Measurements from ENCODE around the gene PDE4D.

Gene PDE4D

DNA sequence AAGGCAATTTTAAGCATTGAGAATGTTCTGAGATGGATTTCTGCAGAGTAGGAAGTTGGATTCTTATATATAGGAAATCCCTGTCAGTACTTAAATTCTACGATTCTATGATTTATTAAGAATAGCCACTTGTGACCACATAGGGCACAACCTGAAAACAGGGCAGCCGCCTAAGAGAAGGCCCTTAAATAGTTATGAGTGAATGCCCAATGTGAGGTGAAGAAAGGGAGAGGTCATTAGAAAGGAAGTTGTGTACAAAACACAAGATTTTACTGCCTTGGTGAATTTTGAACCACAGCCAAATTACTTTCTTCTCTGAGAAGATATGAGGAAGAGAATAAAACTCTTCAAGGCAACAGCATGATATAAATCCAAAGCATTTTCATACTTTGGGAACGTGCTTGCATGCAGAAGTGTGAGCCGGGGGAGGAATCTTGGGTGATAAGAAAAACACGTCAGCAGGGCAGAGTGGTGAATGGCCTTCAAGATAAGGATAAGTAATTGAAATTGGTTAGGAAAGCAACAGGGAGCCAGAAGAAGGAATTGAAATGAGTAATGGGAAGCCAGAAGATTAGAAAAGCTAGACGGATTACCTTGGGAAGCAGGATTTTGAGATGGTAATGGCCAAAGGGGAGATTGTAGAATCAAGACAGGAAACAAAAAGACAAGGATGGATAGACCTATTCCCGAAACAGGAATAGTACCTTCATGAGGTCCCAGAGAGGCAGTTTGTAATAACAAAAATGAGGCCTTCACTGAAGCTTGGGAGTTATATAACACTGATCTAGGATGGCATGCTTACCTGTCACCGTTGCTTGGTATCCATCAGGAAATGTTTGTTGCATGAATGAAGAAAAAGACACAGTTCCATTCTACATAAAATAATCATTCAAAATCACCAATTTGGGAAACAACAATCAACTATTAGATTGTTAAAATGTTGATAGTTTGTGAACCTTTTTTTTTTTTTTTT lies 244.3 kb downstream of the PDE4D start:
- DNase-seq, result no peak

DNA sequence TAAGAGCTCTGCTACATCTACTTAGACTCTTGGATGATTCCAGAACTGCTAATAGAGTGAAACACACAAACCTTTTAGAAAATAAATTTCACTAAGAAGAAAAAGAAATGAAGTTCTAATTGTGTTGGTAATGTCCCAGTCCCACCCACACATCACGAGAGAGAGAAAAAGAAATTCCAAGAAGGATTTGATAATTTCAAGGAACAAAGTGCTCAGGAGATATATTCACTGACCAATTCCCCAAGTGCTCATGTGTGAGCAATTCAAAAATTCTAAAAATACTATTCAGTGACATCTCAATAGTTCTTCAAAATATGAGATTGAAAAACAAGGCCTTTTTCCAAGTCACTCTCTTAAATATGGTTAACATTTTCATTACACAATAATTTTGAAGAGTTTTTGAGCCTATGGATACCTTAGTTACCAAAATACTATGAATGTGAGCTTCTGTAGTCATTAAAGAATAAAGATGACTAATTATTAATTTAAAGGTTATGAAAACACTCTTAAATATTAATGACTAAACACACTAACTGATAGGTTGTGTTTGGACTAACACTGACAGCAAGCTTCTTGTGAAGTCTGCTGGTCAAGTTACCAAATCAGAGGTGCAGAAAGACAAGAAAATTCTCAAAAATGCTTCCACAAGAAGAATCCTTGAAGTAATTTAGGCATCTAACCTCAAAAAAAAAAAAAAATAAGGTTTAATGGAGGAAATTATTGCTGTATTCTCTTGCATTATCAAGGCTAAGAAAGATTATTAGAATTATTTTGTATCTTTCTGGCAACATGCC lies 245.3 kb downstream of the PDE4D start:
- DNase-seq, result no peak

DNA sequence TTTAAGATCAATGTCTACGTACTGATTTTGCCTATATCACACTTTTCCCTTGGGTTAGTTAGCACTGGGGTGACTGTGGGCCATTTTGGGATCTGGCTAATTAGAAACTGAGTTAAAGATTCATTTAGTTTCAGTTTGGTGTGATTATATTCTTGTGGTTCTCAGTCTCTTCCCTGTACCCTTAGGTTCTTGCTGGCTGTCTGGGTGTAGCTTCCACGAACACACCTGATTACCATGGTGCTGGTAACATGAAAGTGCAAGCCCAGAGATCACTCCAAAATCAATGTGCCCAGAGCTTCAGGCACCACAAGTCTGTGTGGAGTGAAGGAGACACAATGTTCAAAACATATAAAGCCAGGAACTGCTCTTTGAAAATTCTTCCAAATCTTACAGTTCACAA lies 248.1 kb downstream of the PDE4D start:
- DNase-seq, result no peak

DNA sequence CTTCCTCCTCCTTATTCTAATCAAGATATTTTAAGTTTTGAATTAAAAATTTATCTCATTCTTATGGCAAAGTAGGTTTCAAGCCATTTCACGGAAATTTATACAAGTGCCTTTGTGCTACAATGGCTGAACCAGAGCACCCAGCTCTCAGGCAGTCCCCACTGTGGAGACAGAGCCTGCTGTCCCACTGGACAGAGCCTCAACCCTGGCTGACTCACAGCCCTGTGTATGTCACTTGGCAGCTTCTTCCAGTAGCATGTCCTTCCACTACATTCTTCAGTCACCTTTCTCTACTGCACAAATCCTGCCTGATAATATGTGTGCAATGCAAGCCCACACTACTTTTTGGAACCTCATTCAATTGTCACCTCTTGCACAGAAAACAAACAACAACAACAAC lies 253.1 kb downstream of the PDE4D start:
- no peak for DNase-seq

DNA sequence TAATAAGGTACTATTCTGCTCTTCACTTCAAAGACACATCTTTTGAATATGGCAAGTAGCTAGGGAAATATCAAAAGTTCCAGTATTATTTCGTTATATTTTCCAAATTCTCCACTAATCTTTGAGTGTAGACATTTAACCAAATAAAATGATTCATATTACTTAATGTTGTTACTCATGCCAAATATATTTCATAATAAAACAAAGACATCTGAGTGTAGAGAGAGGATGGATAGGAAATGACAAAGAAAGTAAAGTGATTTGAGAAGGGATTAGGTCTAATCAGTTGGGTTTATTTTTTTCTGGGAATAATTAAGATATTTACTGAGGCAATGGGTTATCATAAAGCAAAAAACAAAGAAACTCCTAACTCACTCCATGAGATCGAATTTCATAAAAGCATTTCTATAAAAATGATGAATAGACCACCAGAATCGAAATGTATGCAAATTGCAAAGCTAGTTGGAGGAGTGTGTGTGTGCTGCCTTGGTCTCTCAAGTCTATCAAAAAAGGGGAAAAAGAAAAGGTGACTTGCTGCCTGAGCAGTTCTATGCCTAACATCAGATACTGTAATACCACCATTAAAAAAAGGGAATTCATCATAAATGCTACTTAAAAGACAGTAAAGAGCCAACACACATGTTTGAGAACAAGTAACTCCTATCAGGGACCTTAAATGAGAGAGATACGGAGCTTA lies 255.5 kb downstream of the PDE4D start:
- no peak for DNase-seq

DNA sequence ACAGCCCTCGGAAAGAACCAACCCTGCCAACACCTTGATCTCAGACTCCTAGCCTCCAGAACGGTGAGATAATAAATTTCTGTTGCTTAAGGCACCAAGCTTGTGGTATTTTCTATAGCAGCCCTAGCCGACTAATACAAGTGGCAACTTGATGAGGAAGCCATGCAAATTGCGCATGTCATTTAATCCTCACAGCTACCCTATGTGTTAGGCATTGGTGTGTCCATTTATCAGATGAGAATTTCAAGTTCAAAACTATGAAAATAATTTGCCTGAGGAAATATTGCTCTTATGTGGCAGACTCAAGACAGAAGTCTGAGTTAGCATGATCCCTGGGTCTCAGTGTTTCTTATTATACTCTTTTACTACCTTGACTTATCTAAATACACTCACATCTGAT lies 264.0 kb downstream of the PDE4D start:
- no peak for DNase-seq

DNA sequence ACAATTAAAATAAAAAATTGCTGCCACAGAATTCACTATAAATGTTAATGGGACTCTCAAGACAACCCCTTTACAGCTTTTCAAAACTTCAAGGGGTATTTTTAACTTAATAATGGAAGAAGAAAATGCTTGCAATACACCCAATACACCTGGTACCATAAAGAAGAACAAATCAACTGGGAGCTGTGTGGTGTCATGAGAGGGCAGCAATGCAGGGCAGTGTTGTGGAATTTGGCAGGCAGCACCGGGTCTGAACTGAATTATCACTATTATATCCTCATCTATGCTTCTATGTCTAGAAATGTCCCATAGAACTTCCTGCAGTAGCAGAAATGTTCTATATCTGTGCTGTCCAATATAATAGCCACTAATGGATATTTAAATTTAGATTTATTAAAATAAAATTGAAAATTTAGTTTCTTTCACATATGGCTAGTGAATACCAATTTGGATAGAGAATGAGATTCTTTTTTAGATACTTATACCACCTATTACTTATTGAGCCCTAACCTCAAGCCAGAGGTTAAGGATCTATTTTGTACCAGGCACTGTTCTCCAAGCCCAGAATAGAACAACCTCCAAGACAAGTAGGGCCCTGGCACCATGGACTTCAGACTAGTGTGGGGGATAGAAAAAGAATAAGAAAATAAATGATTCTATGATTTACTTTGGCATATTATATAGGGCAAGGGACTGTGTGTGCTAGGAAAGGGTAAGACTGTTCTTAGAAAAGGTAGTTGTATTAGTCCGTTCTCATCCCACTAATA lies 265.3 kb downstream of the PDE4D start:
- no peak for DNase-seq

DNA sequence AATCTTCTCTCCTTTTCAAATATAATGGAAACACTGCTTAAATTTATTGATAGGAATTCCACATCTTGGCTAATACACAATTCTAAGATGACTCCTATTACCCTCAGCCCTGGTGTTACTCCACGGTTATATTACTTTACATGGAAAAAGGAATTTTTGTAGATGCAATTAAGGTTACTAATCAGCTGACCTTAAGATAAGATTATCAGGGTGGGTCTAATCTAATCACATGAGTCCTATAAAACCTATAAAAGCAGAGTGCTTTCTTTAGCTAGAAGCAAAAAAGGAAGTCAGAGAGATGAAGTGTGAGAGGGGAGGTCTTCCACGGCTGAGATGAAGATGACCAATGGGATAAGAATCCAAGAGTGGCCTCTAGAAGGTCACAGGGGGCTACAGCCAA lies 268.6 kb downstream of the PDE4D start:
- DNase-seq, result no peak

DNA sequence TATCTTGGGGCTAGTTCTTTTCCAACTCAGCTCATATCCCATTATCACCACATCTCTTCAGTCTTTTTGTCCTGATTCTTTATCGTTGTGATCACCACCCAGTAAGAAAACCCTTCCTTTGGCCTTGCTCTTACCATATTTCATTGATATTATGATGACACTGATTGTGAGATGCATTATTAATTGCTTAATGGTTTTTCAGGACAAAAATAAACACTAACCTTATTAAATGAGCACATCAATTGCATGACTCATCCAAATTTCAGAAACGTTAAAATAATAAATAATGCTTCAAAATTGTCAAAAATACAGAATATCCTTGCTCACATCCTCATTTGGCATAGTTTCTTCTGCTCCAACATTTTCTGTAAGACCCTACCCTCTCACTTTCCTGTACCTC lies 270.7 kb downstream of the PDE4D start:
- DNase-seq, result no peak

DNA sequence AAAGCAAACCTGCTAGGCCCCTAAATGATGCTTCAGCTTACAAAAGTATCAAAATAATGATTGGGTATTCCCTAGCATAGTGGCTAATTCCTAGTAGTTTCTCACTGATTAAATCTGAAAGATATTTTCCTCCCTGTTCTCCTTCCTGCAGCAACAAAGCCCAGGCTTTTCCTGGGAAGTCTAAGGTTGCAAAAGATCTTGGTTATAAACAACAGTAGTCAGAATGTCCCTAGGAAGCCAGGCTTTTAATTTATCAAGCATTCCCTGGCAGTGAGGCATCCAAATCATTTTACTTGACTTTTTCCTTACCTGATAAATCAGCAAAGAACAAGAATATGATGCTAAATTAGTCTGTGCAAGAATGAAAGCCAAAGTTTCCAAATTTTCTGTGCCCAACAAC lies 272.0 kb downstream of the PDE4D start:
- DNase-seq, result no peak

DNA sequence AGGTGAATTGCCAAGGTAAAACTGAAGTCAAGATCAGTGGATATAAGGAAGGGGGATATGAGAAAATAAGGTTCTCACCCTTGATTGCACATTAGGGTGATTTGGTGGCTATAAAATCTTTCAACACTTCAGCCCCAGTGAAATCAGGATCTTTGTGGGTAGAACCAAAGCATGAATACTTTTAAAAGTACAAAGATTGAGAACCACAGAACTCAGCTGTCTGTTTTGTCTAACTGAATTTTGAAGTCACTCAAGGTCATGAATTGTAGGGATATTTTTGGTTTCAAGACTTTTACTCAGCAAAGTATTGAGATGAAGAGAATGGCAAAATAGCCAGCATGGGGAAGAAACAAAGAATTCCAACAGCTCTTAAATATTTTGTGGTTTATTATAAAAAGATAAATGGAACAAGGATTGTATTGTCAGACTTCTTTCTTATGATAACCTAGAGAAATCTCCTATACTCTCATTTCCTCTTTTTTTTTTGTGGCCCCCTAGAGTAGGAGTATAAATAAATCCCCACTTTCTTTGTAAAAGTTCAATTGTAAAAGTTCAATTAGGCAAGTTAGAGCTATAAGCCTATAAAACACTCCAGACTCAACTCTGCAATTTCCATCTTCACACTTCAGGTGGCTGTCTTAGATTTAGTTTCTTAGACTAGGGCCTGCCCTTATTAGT lies 272.9 kb downstream of the PDE4D start:
- no peak for DNase-seq

DNA sequence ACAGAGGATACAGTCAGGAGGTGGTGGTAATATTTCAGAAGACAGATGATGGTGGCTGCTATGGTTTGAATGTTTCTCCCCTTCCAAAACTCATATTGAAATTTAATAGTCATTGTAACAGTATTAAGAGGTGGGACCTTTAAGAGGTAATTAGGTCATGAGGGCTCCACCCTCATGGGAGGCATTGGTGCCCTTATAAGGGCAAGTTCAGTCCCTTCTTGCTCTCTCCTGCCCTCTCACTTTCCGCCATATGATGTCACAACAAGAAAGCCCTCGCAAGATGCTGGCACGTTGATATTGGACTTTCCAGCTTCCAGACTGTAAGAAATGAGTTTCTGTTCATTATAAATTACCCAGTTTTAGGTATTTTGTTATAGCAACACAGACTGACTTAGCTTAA lies 274.9 kb downstream of the PDE4D start:
- DNase-seq, result no peak

DNA sequence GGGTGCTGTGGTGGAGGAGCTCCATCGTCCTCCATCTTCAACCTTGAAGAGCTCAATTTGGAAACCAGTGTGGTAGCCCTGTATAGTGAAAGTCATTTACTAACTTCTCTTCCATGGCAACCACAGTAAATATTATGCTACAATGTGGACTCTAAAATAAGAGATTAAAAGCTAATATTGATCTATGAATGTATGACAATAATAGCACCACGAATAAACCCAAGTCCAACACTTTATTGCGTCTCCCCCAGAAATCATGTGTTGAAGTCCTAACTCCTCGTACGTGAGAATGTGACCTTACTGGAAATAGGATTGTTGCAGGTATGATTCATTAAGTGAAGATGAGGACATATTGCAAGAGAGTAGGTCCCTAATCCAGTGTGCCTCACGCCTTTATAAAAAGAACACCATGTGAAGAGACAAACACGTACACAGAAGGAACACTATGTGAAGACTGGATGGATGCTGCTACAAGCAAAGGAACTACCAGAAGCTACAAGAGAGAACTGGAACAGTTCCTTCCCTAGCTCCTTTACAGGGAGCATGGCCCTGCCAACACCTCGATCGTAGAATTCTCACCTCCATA lies 276.2 kb downstream of the PDE4D start:
- DNase-seq, result no peak

DNA sequence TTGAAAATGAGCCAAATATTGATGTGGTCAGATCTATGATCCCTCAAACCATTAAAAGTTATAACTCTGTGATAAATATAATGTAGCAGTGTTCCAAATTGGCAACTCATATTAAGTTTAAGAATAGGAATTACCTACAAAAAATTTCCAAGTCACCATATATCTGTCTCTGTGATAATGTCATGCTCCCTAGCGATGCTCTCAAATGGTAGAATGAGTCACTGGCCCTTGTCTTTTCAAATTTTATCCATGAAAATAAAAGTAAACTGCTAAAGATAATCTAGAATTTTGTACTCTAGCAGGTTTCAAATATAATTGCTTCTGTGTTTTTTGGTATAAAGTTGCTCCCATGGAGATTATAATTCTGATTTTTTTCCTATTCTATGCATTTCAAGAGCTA lies 277.1 kb downstream of the PDE4D start:
- DNase-seq, result no peak

DNA sequence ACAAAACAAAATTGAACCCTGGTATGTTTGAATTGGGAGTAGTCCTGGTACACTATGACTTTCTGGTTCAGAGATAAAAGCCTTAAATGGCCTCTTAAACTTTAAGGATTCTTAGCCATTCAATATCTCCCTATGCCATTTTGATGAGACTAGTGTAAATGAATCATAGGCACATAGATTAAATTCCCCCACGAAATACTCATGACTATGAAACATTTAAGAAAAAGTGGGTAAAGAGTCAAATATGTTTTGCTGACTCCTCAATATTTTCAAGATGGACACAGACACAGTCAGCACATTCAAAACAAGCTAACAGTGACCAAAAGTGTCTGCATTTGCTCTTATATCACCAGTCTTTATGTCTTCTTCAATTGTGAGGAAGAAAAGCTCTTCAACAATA lies 278.3 kb downstream of the PDE4D start:
- no peak for DNase-seq

DNA sequence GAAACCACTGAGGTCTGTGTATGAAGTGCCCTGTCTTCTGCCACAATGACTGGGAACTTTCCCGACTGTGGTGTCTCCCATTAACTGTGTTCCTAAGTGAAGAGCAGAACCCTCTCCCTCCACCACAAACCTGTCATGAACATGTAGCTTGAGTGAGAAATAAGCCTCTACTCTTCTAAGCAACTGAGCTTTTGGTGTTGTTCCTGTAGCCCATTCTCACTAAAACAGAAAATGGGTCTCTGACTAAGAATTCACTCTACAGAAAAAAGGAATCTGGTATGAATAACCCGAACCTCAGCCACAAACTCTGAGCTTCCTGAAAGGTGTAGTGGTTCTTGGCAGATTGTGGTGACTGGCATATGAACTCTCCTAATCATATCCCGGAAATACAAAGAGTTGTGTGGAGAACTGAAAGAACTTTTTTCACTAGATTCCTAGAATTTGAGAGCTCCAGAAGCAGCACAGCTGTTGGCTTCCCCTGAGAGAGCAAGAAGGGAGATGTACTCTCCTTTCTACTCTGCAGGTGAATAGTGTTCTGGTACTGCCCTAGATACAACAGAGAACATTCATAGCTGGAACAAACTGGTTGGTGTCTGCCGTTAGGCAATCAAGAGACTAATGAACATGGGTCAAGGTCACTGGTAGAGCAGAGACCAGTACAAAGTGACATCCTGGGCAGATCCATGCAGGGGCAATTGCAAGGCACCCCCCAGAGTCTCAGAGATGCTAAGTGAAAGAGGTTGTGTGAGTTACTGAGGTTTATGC lies 283.8 kb downstream of the PDE4D start:
- no peak for DNase-seq

DNA sequence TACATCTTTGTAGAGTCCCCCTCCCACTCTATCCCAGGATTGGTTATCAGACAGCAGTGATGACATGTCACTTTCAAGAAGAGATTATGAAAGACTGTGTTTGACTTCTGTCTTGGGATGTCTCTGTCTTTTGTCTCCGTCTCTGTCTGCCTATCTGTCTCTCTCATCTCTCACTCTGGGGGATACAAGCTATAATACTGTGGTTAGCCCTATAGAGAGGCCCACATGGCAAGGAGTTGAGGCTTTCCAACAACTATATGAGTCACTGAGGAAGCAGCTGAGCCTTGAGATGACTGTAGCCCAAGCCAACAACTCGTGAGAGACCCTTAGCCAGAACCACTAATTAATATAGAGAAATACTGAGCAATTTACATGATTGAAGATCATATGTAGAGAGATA lies 284.8 kb downstream of the PDE4D start:
- DNase-seq, result no peak

DNA sequence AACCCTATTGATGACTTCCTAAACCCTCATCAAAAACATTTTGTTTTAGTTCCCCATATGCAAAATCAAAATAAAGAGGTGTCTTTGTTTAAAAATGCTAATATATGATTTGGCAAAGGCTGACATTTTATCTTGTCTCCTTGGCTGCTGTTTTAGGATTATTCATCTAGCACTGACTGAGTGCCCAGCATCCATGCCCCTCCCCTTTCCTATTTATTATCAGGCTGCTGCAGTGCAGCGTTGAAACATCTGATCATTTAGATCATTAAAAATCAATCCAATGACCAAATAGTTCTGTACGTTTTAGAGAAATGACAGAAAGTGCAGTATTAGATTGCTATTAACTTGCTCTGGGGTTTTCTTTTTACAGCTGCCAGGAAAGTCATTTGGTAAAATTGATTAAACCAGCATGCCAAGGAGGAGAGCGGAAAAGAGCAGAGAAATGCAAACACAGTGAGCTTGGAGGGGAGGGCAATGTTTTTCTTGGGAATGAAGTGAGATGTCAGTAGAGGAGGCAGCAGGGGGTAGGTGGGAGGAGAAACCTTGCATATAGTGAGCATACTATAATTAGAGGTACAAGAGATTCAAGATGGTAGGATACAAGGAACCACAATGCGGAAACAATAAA lies 286.3 kb downstream of the PDE4D start:
- DNase-seq, result no peak

DNA sequence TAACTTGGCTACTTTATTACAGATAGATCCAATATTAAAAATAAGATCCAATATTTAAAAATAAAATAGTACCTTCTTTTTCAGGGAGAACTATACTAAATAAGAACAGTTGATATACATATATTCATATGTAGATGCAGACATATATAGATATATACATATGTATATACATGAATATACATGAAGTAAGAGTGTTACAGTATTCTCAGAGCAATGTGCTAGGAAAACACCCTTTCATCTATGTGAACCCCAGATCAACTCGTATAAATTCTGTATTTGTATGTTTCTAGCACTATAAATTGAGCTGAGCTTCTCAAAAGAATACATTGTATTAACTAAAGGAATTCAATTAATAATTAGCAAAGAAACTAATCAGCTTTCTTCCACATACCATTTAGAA lies 287.6 kb downstream of the PDE4D start:
- DNase-seq, result no peak

DNA sequence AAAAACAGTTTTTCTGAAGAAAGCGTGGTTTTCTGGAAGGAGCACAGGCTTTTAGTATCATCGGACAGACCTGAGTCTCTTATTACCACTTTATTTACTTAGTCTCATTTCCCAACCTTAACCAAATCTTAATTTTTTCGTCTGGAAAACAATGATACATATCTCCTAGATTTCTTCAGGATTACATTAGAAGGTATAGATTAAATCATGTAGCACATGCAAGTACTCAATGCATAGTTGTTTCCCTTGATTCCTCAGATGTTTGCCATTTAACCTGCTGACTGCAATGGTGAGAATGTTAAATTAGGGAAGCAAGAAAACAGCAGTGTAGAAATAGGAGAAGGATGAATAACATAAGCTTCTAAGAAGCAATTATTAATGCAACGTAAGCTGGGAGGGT lies 289.4 kb downstream of the PDE4D start:
- no peak for DNase-seq

DNA sequence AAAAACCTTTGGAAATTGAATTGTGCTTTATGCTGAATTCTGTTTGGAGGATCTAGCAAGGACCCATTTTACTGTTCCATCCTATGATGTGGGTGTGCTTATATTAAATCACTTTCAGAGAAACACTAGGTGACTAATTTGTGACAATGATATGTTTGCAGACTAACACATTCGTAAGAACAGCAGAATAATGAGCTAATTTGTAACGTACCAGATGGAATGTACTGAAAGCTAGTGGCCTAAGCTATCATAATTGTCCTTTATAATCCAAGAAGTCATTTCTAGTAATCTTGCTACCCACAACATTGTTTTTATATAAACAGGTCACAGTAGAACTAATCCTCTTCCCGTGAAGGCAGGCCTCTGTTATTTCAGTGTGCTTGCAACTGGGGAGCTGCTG lies 292.5 kb downstream of the PDE4D start:
- DNase-seq, result no peak

Data from DMS79 treated with DMSO at 0.1 percent for 48 hours (cell line).